Hepatocyte (in vitro differentiated cells): ENCODE results near the gene HCAR1.

Experiments used
- CTCF ChIP-seq: fragments of 200-600 bp; sonication (generic); IDR thresholded peaks from 2 replicates; pipeline ENCODE4 v1.5.1; 2016; ENCODE audit warnings: antibody characterized with exemption, mild to moderate bottlenecking; ENCODE audit not compliant: poor library complexity
- EZH2 ChIP-seq: fragments of 200-600 bp; sonication (generic); IDR thresholded peaks from 2 replicates; pipeline ENCODE4 v1.6.1; 2016; ENCODE audit warnings: antibody characterized with exemption, mild to moderate bottlenecking, borderline replicate concordance

GRCh38 chr12:122749569-122750332, 19.1 kb upstream of the HCAR1 start:
- TF ChIP-seq EZH2 (no peak), CTCF (no peak)
